HCT116 (cell line): Measurements from ENCODE around the gene SMYD3. TPM values are rescaled to one million over a fixed set of nuclear protein-coding genes. Genes with fewer than 3 reads are reported as not detected.

ENCODE experiments used
- ATAC-seq: fragments of 200-7000 bp; cut with Tn5 transposase; 2 replicates; pipeline ENCODE4 v1.9.1; 2020; ENCODE audit warnings: mild to moderate bottlenecking, moderate library complexity
- BruUV-seq: library from RNA; stranded (reverse); fragments of 400-500 nt; replicated peaks from 2 replicates; lab custom pipeline; 2021; lab: Mats Ljungman, UMichigan
- CTCF ChIA-PET: fragments of 300-600 bp; sonication (Branson Sonifier 250); formaldehyde crosslinking; loops from one replicate; lab custom pipeline; 2021; ENCODE audit warnings: antibody characterized with exemption; lab: Charles Lee
- POLR2A ChIA-PET: fragments of 300-600, 350-600 bp; sonication (Branson Sonifier 250); formaldehyde crosslinking; loops from one replicate; lab custom pipeline; 2021; ENCODE audit warnings: antibody characterized with exemption; lab: Charles Lee
- RAD21 ChIA-PET, 2 experiments: fragments of 300-600 bp; sonication (Branson Sonifier 250); formaldehyde crosslinking; loops; one replicate each; lab custom pipeline; 2023; ENCODE audit warnings: low total read pairs in 2 of 2; ENCODE audit not compliant: uncharacterized antibody in 2 of 2, unreplicated experiment in 2 of 2, low non-redundant PET in 1 of 2; lab: Charles Lee
- DNase-seq: peaks from one replicate; pipeline ENCODE4 v3.0.0-alpha.2; 2010; ENCODE audit warnings: low read depth, low spot score
- H2AFZ ChIP-seq: fragments of 200-600 bp; shearing (Covaris generic), sonication (generic); 2 replicates; pipeline ENCODE4 v1.6.1; 2017; ENCODE audit warnings: low read depth, mixed run types, mixed read lengths, antibody characterized with exemption, low read length; ENCODE audit not compliant: poor library complexity, severe bottlenecking
- H3K27ac ChIP-seq: 2 replicates; pipeline ENCODE4 v1.5.1; 2012; ENCODE audit warnings: low read depth, low read length
- H3K27me3 ChIP-seq: fragments of 200-600 bp; sonication (generic); 2 replicates; pipeline ENCODE4 v1.6.1; 2016; ENCODE audit warnings: mixed run types, low read length, mixed read lengths; ENCODE audit not compliant: insufficient read depth
- H3K36me3 ChIP-seq, 2 experiments: fragments of 200-500 bp in 1 of 2; fragments of 200-600 bp in 1 of 2; sonication (Bioruptor generic) in 1 of 2; sonication (generic) in 1 of 2; 2 replicates each; pipeline versions ENCODE4 v1.5.1 to v1.6.1; 2014 to 2016; ENCODE audit warnings: low read length in 2 of 2, inconsistent platforms in 1 of 2, mixed read lengths in 1 of 2, mixed run types in 1 of 2; ENCODE audit not compliant: insufficient read depth in 2 of 2, control insufficient read depth in 1 of 2
- H3K4me1 ChIP-seq, 2 experiments: fragments of 200-600 bp in 1 of 2; sonication (generic) in 1 of 2; 2 replicates each; pipeline versions ENCODE4 v1.5.1 to v1.6.1; 2012 to 2017; ENCODE audit warnings: low read length in 2 of 2, inconsistent platforms in 1 of 2, mild to moderate bottlenecking in 1 of 2, mixed read lengths in 1 of 2, mixed run types in 1 of 2, moderate library complexity in 1 of 2; ENCODE audit not compliant: insufficient read depth in 2 of 2, control insufficient read depth in 1 of 2
- H3K4me2 ChIP-seq: fragments of 200-600 bp; sonication (generic); 2 replicates; pipeline ENCODE4 v1.6.1; 2017; ENCODE audit warnings: mixed run types, low read length, mixed read lengths
- H3K4me3 ChIP-seq, 2 experiments: fragments of 200-600 bp in 1 of 2; sonication (generic) in 1 of 2; replicated peaks in 1 of 2; 2 replicates each; pipeline ENCODE4 v1.5.1; 2011 to 2016; ENCODE audit warnings: low read length in 2 of 2, control low read depth in 1 of 2, low read depth in 1 of 2, mild to moderate bottlenecking in 1 of 2, mixed read lengths in 1 of 2, mixed run types in 1 of 2
- H3K79me2 ChIP-seq: fragments of 200-600 bp; sonication (generic); 2 replicates; pipeline ENCODE4 v1.6.1; 2017; ENCODE audit warnings: mild to moderate bottlenecking, mixed run types, low read length, moderate library complexity, mixed read lengths; ENCODE audit not compliant: insufficient read depth
- H3K9ac ChIP-seq: fragments of 200-600 bp; sonication (generic); 2 replicates; pipeline ENCODE4 v1.6.1; 2016; ENCODE audit warnings: low read length, mixed read lengths
- H3K9me2 ChIP-seq: fragments of 200-600 bp; sonication (generic), shearing (Covaris generic); 2 replicates; pipeline ENCODE4 v1.6.1; 2017; ENCODE audit warnings: mixed run types, mild to moderate bottlenecking, moderate library complexity; ENCODE audit not compliant: insufficient read depth
- H3K9me3 ChIP-seq, 2 experiments: fragments of 200-500 bp in 1 of 2; fragments of 200-600 bp in 1 of 2; sonication (Bioruptor generic) in 1 of 2; sonication (generic) in 1 of 2; 2 replicates each; pipeline ENCODE4 v1.6.1; 2014 to 2017; ENCODE audit warnings: low read length in 2 of 2, mixed read lengths in 2 of 2, inconsistent platforms in 1 of 2, low read depth in 1 of 2, mild to moderate bottlenecking in 1 of 2, mixed run types in 1 of 2, moderate library complexity in 1 of 2; ENCODE audit not compliant: control insufficient read depth in 1 of 2, insufficient read depth in 1 of 2
- H4K20me1 ChIP-seq: fragments of 200-600 bp; sonication (generic), shearing (Covaris generic); 2 replicates; pipeline ENCODE4 v1.6.1; 2017; ENCODE audit warnings: mixed run types, mild to moderate bottlenecking, moderate library complexity; ENCODE audit not compliant: insufficient read depth
- CBX3 ChIP-seq: IDR thresholded peaks from 2 replicates; pipeline ENCODE4 v1.6.1; 2012; ENCODE audit warnings: low read depth
- CEBPB ChIP-seq: IDR thresholded peaks from 2 replicates; pipeline ENCODE4 v1.6.1; 2012; ENCODE audit warnings: low read depth
- ELF1 ChIP-seq: IDR thresholded peaks from 2 replicates; pipeline ENCODE4 v1.6.1; 2012; ENCODE audit warnings: low read depth, borderline replicate concordance
- EZH2phosphoT487 ChIP-seq: fragments of 200-600 bp; IDR thresholded peaks from 2 replicates; pipeline ENCODE4 v1.6.1; 2018; ENCODE audit warnings: antibody characterized with exemption, borderline replicate concordance
- FOSL1 ChIP-seq: IDR thresholded peaks from 2 replicates; pipeline ENCODE4 v1.6.1; 2012; ENCODE audit warnings: low read depth
- JUND ChIP-seq: IDR thresholded peaks from 2 replicates; pipeline ENCODE4 v1.6.1; 2012
- POLR2A ChIP-seq: IDR thresholded peaks from 2 replicates; pipeline ENCODE4 v1.7.0; 2011; ENCODE audit warnings: borderline replicate concordance; ENCODE audit not compliant: insufficient read depth, insufficient read length; ENCODE audit errors: extremely low read depth
- POLR2AphosphoS5 ChIP-seq: IDR thresholded peaks from 2 replicates; pipeline ENCODE4 v1.6.1; 2011; ENCODE audit warnings: mild to moderate bottlenecking, low read depth, low read length, moderate library complexity
- RAD21 ChIP-seq: IDR thresholded peaks from 2 replicates; pipeline ENCODE4 v1.6.1; 2012; ENCODE audit warnings: low read depth, mild to moderate bottlenecking
- SIN3A ChIP-seq: IDR thresholded peaks from 2 replicates; pipeline ENCODE4 v1.6.1; 2012; ENCODE audit warnings: low read depth
- SP1 ChIP-seq: IDR thresholded peaks from 2 replicates; pipeline ENCODE4 v1.6.1; 2012; ENCODE audit warnings: low read depth
- SRF ChIP-seq: IDR thresholded peaks from 2 replicates; pipeline ENCODE4 v1.6.1; 2012; ENCODE audit warnings: low read depth
- TCF7L2 ChIP-seq: IDR thresholded peaks from 2 replicates; pipeline ENCODE4 v1.7.0; 2011; ENCODE audit warnings: borderline replicate concordance, inconsistent platforms; ENCODE audit not compliant: insufficient read depth, insufficient read length; ENCODE audit errors: extremely low read depth
- YY1 ChIP-seq: IDR thresholded peaks from 2 replicates; pipeline ENCODE4 v1.6.1; 2011; ENCODE audit warnings: low read length, low read depth, moderate library complexity, mild to moderate bottlenecking; ENCODE audit not compliant: insufficient replicate concordance; ENCODE audit errors: extremely low read depth
- ZFX ChIP-seq: fragments of 450-650 bp; IDR thresholded peaks from 2 replicates; pipeline ENCODE4 v1.6.1; 2017
- intact Hi-C: fragments of 100-400 bp; cut with micrococcal nuclease; formaldehyde crosslinking; loops from 2 replicates; pipeline ENCODE4 v1.10.0; 2022
- total RNA-seq: library from RNA; stranded (reverse); gene quantifications from one replicate; pipeline ENCODE4 v1.2.1, GENCODE V29; 2021; ENCODE audit not compliant: unreplicated experiment
- TF ChIP-seq, protein P1 (sequence below): IDR thresholded peaks from 2 replicates; pipeline ENCODE4 v1.6.1; 2012; ENCODE audit warnings: low read depth
- TF ChIP-seq, protein P2 (sequence below): IDR thresholded peaks from 2 replicates; pipeline ENCODE4 v1.6.1; 2011; ENCODE audit warnings: mild to moderate bottlenecking, low read length, moderate library complexity; ENCODE audit not compliant: insufficient replicate concordance; ENCODE audit errors: extremely low read depth
- TF ChIP-seq, protein P3 (sequence below), 3 experiments: fragments of 200-600 bp in 1 of 3; sonication (generic) in 1 of 3; IDR thresholded peaks in 2 of 3; conservative IDR thresholded peaks in 1 of 3; 2 replicates each; pipeline ENCODE4 v1.5.1; 2012 to 2017; ENCODE audit warnings: low read depth in 2 of 3, low read length in 2 of 3, antibody characterized with exemption in 1 of 3, borderline replicate concordance in 1 of 3, control low read depth in 1 of 3, mild to moderate bottlenecking in 1 of 3, mixed read lengths in 1 of 3, mixed run types in 1 of 3, moderate library complexity in 1 of 3; ENCODE audit not compliant: insufficient read depth in 1 of 3

SMYD3 gene
- total RNA-seq, 1 experiment from 2014 or later: 33.6 TPM

DNA sequence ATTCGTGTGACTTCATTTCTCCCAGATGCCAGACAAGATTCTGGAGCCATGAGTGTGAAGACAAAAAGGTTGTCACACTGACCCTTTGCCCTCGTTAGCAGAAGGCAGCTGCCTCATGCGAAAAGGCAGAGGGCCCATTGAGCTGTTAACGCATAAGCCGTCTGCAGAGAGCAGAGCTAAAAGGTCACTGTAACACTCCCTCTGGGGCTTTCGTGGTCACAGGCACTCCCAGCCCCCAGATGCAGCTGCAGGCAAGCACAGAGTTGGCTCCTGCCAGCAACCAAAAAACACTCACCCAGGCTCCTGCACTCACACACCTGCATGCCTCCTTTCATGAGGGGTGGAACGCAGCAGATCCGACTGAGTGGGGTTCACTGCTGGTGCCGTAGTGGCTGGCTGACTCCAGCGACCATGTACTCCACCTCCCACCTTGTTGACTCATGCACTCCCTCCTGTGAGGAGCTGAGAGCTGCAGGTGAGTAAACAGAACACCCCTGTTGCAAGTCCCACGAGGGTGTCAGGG, 287.5 kb downstream of the SMYD3 start:
- POLR2A ChIA-PET: no interaction called here
- H3K4me2 ChIP-seq: peak overlapping the region; percentile 61
- H3K27ac ChIP-seq: peak overlapping the region; percentile 34; the same call in 1 of the 2 replicates
- no peaks in the 10 kb centered on the region; a peak in 1 of 4 replicates for H3K9me3 ChIP-seq
- no peaks in the 10 kb centered on the region for H3K27me3 ChIP-seq
- TF ChIP-seq CBX3: no peak
- TF ChIP-seq SRF: no peak
- TF ChIP-seq, protein P1, sequence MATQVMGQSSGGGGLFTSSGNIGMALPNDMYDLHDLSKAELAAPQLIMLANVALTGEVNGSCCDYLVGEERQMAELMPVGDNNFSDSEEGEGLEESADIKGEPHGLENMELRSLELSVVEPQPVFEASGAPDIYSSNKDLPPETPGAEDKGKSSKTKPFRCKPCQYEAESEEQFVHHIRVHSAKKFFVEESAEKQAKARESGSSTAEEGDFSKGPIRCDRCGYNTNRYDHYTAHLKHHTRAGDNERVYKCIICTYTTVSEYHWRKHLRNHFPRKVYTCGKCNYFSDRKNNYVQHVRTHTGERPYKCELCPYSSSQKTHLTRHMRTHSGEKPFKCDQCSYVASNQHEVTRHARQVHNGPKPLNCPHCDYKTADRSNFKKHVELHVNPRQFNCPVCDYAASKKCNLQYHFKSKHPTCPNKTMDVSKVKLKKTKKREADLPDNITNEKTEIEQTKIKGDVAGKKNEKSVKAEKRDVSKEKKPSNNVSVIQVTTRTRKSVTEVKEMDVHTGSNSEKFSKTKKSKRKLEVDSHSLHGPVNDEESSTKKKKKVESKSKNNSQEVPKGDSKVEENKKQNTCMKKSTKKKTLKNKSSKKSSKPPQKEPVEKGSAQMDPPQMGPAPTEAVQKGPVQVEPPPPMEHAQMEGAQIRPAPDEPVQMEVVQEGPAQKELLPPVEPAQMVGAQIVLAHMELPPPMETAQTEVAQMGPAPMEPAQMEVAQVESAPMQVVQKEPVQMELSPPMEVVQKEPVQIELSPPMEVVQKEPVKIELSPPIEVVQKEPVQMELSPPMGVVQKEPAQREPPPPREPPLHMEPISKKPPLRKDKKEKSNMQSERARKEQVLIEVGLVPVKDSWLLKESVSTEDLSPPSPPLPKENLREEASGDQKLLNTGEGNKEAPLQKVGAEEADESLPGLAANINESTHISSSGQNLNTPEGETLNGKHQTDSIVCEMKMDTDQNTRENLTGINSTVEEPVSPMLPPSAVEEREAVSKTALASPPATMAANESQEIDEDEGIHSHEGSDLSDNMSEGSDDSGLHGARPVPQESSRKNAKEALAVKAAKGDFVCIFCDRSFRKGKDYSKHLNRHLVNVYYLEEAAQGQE: no peak
- no peak for TF ChIP-seq FOSL1
- TF ChIP-seq POLR2A: no peak
- no peak for TF ChIP-seq TCF7L2
- no peak for TF ChIP-seq SIN3A
- TF ChIP-seq ZFX: no peak
- TF ChIP-seq, protein P2, sequence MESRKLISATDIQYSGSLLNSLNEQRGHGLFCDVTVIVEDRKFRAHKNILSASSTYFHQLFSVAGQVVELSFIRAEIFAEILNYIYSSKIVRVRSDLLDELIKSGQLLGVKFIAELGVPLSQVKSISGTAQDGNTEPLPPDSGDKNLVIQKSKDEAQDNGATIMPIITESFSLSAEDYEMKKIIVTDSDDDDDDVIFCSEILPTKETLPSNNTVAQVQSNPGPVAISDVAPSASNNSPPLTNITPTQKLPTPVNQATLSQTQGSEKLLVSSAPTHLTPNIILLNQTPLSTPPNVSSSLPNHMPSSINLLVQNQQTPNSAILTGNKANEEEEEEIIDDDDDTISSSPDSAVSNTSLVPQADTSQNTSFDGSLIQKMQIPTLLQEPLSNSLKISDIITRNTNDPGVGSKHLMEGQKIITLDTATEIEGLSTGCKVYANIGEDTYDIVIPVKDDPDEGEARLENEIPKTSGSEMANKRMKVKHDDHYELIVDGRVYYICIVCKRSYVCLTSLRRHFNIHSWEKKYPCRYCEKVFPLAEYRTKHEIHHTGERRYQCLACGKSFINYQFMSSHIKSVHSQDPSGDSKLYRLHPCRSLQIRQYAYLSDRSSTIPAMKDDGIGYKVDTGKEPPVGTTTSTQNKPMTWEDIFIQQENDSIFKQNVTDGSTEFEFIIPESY: no peak
- TF ChIP-seq, protein P3, sequence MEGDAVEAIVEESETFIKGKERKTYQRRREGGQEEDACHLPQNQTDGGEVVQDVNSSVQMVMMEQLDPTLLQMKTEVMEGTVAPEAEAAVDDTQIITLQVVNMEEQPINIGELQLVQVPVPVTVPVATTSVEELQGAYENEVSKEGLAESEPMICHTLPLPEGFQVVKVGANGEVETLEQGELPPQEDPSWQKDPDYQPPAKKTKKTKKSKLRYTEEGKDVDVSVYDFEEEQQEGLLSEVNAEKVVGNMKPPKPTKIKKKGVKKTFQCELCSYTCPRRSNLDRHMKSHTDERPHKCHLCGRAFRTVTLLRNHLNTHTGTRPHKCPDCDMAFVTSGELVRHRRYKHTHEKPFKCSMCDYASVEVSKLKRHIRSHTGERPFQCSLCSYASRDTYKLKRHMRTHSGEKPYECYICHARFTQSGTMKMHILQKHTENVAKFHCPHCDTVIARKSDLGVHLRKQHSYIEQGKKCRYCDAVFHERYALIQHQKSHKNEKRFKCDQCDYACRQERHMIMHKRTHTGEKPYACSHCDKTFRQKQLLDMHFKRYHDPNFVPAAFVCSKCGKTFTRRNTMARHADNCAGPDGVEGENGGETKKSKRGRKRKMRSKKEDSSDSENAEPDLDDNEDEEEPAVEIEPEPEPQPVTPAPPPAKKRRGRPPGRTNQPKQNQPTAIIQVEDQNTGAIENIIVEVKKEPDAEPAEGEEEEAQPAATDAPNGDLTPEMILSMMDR (IDR thresholded peaks at IDR 0.05 in 2 of 3, conservative IDR thresholded peaks at IDR 0.05 in 1 of 3; ENCODE audit: borderline replicate concordance in 1 of 3, insufficient read depth in 1 of 3, low read depth in 2 of 3, low read length in 2 of 3): no peak
- no peak for TF ChIP-seq SP1
- TF ChIP-seq RAD21: no peak
- TF ChIP-seq EZH2phosphoT487: no peak
- no peak for TF ChIP-seq ELF1
- TF ChIP-seq POLR2AphosphoS5: no peak
- TF ChIP-seq JUND: no peak
- no peak for TF ChIP-seq CEBPB
- no peak for TF ChIP-seq YY1
- H3K9me2 ChIP-seq: no peaks in the 10 kb centered on the region
- peaks cover 2 to 22% of the 10 kb centered on the region in 2 experiments; a peak in 2 of 4 replicates for H3K4me1 ChIP-seq
- H2AFZ ChIP-seq: no peak overlapping the region
- no TSS peak for BruUV-seq
- no peaks in the 10 kb centered on the region for H3K79me2 ChIP-seq
- ATAC-seq (peak; percentile 80), DNase-seq (no peak)
- intact Hi-C loops: no loop called here
- no peak overlapping the region for H3K9ac ChIP-seq
- CTCF ChIA-PET: no interaction called here
- no peaks in the 10 kb centered on the region for H3K36me3 ChIP-seq
- RAD21 ChIA-PET: no interaction called here
- H4K20me1 ChIP-seq: no peaks in the 10 kb centered on the region
- no peak overlapping the region for H3K4me3 ChIP-seq
